HCT116 (cell line): ENCODE measurements around the gene TAP1. TPM values are rescaled to one million over a fixed set of nuclear protein-coding genes. Genes with fewer than 3 reads are reported as not detected.

Experiments used
- ATAC-seq: fragments of 200-7000 bp; cut with Tn5 transposase; 2 replicates; pipeline ENCODE4 v1.9.1; 2020; ENCODE audit warnings: mild to moderate bottlenecking, moderate library complexity
- BruUV-seq: library from RNA; stranded (reverse); fragments of 400-500 nt; replicated peaks from 2 replicates; lab custom pipeline; 2021; lab: Mats Ljungman, UMichigan
- CTCF ChIA-PET: fragments of 300-600 bp; sonication (Branson Sonifier 250); formaldehyde crosslinking; loops from one replicate; lab custom pipeline; 2021; ENCODE audit warnings: antibody characterized with exemption; lab: Charles Lee
- POLR2A ChIA-PET: fragments of 300-600, 350-600 bp; sonication (Branson Sonifier 250); formaldehyde crosslinking; loops from one replicate; lab custom pipeline; 2021; ENCODE audit warnings: antibody characterized with exemption; lab: Charles Lee
- RAD21 ChIA-PET, 2 experiments: fragments of 300-600 bp; sonication (Branson Sonifier 250); formaldehyde crosslinking; loops; one replicate each; lab custom pipeline; 2023; ENCODE audit warnings: low total read pairs in 2 of 2; ENCODE audit not compliant: uncharacterized antibody in 2 of 2, unreplicated experiment in 2 of 2, low non-redundant PET in 1 of 2; lab: Charles Lee
- DNase-seq: peaks from one replicate; pipeline ENCODE4 v3.0.0-alpha.2; 2010; ENCODE audit warnings: low read depth, low spot score
- H2AFZ ChIP-seq: fragments of 200-600 bp; shearing (Covaris generic), sonication (generic); 2 replicates; pipeline ENCODE4 v1.6.1; 2017; ENCODE audit warnings: low read depth, mixed run types, mixed read lengths, antibody characterized with exemption, low read length; ENCODE audit not compliant: poor library complexity, severe bottlenecking
- H3K27ac ChIP-seq: 2 replicates; pipeline ENCODE4 v1.5.1; 2012; ENCODE audit warnings: low read depth, low read length
- H3K27me3 ChIP-seq: fragments of 200-600 bp; sonication (generic); 2 replicates; pipeline ENCODE4 v1.6.1; 2016; ENCODE audit warnings: mixed run types, low read length, mixed read lengths; ENCODE audit not compliant: insufficient read depth
- H3K36me3 ChIP-seq, 2 experiments: fragments of 200-500 bp in 1 of 2; fragments of 200-600 bp in 1 of 2; sonication (Bioruptor generic) in 1 of 2; sonication (generic) in 1 of 2; 2 replicates each; pipeline versions ENCODE4 v1.5.1 to v1.6.1; 2014 to 2016; ENCODE audit warnings: low read length in 2 of 2, inconsistent platforms in 1 of 2, mixed read lengths in 1 of 2, mixed run types in 1 of 2; ENCODE audit not compliant: insufficient read depth in 2 of 2, control insufficient read depth in 1 of 2
- H3K4me1 ChIP-seq, 2 experiments: fragments of 200-600 bp in 1 of 2; sonication (generic) in 1 of 2; 2 replicates each; pipeline versions ENCODE4 v1.5.1 to v1.6.1; 2012 to 2017; ENCODE audit warnings: low read length in 2 of 2, inconsistent platforms in 1 of 2, mild to moderate bottlenecking in 1 of 2, mixed read lengths in 1 of 2, mixed run types in 1 of 2, moderate library complexity in 1 of 2; ENCODE audit not compliant: insufficient read depth in 2 of 2, control insufficient read depth in 1 of 2
- H3K4me2 ChIP-seq: fragments of 200-600 bp; sonication (generic); 2 replicates; pipeline ENCODE4 v1.6.1; 2017; ENCODE audit warnings: mixed run types, low read length, mixed read lengths
- H3K4me3 ChIP-seq, 2 experiments: fragments of 200-600 bp in 1 of 2; sonication (generic) in 1 of 2; replicated peaks in 1 of 2; 2 replicates each; pipeline ENCODE4 v1.5.1; 2011 to 2016; ENCODE audit warnings: low read length in 2 of 2, control low read depth in 1 of 2, low read depth in 1 of 2, mild to moderate bottlenecking in 1 of 2, mixed read lengths in 1 of 2, mixed run types in 1 of 2
- H3K79me2 ChIP-seq: fragments of 200-600 bp; sonication (generic); 2 replicates; pipeline ENCODE4 v1.6.1; 2017; ENCODE audit warnings: mild to moderate bottlenecking, mixed run types, low read length, moderate library complexity, mixed read lengths; ENCODE audit not compliant: insufficient read depth
- H3K9ac ChIP-seq: fragments of 200-600 bp; sonication (generic); 2 replicates; pipeline ENCODE4 v1.6.1; 2016; ENCODE audit warnings: low read length, mixed read lengths
- H3K9me2 ChIP-seq: fragments of 200-600 bp; sonication (generic), shearing (Covaris generic); 2 replicates; pipeline ENCODE4 v1.6.1; 2017; ENCODE audit warnings: mixed run types, mild to moderate bottlenecking, moderate library complexity; ENCODE audit not compliant: insufficient read depth
- H3K9me3 ChIP-seq, 2 experiments: fragments of 200-500 bp in 1 of 2; fragments of 200-600 bp in 1 of 2; sonication (Bioruptor generic) in 1 of 2; sonication (generic) in 1 of 2; 2 replicates each; pipeline ENCODE4 v1.6.1; 2014 to 2017; ENCODE audit warnings: low read length in 2 of 2, mixed read lengths in 2 of 2, inconsistent platforms in 1 of 2, low read depth in 1 of 2, mild to moderate bottlenecking in 1 of 2, mixed run types in 1 of 2, moderate library complexity in 1 of 2; ENCODE audit not compliant: control insufficient read depth in 1 of 2, insufficient read depth in 1 of 2
- H4K20me1 ChIP-seq: fragments of 200-600 bp; sonication (generic), shearing (Covaris generic); 2 replicates; pipeline ENCODE4 v1.6.1; 2017; ENCODE audit warnings: mixed run types, mild to moderate bottlenecking, moderate library complexity; ENCODE audit not compliant: insufficient read depth
- CEBPB ChIP-seq: IDR thresholded peaks from 2 replicates; pipeline ENCODE4 v1.6.1; 2012; ENCODE audit warnings: low read depth
- EGR1 ChIP-seq: IDR thresholded peaks from 2 replicates; pipeline ENCODE4 v1.6.1; 2012; ENCODE audit warnings: low read depth
- EZH2phosphoT487 ChIP-seq: fragments of 200-600 bp; IDR thresholded peaks from 2 replicates; pipeline ENCODE4 v1.6.1; 2018; ENCODE audit warnings: antibody characterized with exemption, borderline replicate concordance
- FOSL1 ChIP-seq: IDR thresholded peaks from 2 replicates; pipeline ENCODE4 v1.6.1; 2012; ENCODE audit warnings: low read depth
- JUND ChIP-seq: IDR thresholded peaks from 2 replicates; pipeline ENCODE4 v1.6.1; 2012
- RAD21 ChIP-seq: IDR thresholded peaks from 2 replicates; pipeline ENCODE4 v1.6.1; 2012; ENCODE audit warnings: low read depth, mild to moderate bottlenecking
- REST ChIP-seq: IDR thresholded peaks from 2 replicates; pipeline ENCODE4 v1.6.1; 2012; ENCODE audit warnings: low read depth
- ZFX ChIP-seq: fragments of 450-650 bp; IDR thresholded peaks from 2 replicates; pipeline ENCODE4 v1.6.1; 2017
- ZNF274 ChIP-seq: fragments of 200-500 bp; sonication (Bioruptor generic); IDR thresholded peaks from 2 replicates; pipeline ENCODE4 v1.6.1; 2014; ENCODE audit warnings: mild to moderate bottlenecking, low read depth, low read length, inconsistent platforms
- intact Hi-C: fragments of 100-400 bp; cut with micrococcal nuclease; formaldehyde crosslinking; loops from 2 replicates; pipeline ENCODE4 v1.10.0; 2022
- total RNA-seq: library from RNA; stranded (reverse); gene quantifications from one replicate; pipeline ENCODE4 v1.2.1, GENCODE V29; 2021; ENCODE audit not compliant: unreplicated experiment

Gene TAP1
- total RNA-seq, 1 experiment from 2014 or later, result 32.2 TPM

GRCh38 chr6:32843331-32843978, 10.0 kb downstream of the TAP1 start (continued):
- no peak for TF ChIP-seq ZNF274
- TF ChIP-seq FOSL1, result no peak
- no peak for TF ChIP-seq ZFX
- no peak for TF ChIP-seq CEBPB
- TF ChIP-seq RAD21, result no peak

GRCh38 chr6:32842690-32843089, 10.8 kb downstream of the TAP1 start:
- intact Hi-C loops, result loop anchor here (1.0 kb wide), 1 partner anchor 9 kb away; no protein-coding TSS in a partner anchor
- no peak for DNase-seq
- ChIA-PET POLR2A (no interaction called here), RAD21 (no interaction called here), CTCF (no interaction called here)
- Histone ChIP-seq H3K79me2 (peaks cover 4% of the 10 kb centered on the region; the same call in 1 of the 2 replicates), H3K27me3 (no peaks in the 10 kb centered on the region), H3K4me3 (no peak overlapping the region), H3K9me2 (no peaks in the 10 kb centered on the region), H3K9me3 (no peaks in the 10 kb centered on the region), H3K36me3 (no peaks in the 10 kb centered on the region), H3K27ac (no peak overlapping the region), H3K4me2 (no peak overlapping the region), H2AFZ (no peak overlapping the region), H3K9ac (no peak overlapping the region), H4K20me1 (no peaks in the 10 kb centered on the region), H3K4me1 (peaks cover 12 to 24% of the 10 kb centered on the region in 2 experiments; a peak in 3 of 4 replicates)
- no peak for ATAC-seq
- TF ChIP-seq JUND (no peak), EZH2phosphoT487 (no peak), CEBPB (no peak), ZFX (no peak), REST (no peak), ZNF274 (no peak), EGR1 (no peak)
- BruUV-seq, result no TSS peak
